Neuronal stem cell (in vitro differentiated cells): Measurements from ENCODE around the gene TOP3A.

Experiments
- DNase-seq: peaks from one replicate; pipeline ENCODE4 v3.0.0-alpha.2; 2013; ENCODE audit warnings: low spot score
- H2AFZ ChIP-seq: one replicate; pipeline ENCODE4 v1.6.1; 2013; ENCODE audit warnings: mild to moderate bottlenecking, low read length, inconsistent platforms
- H2AK5ac ChIP-seq: 2 replicates; pipeline ENCODE4 v1.6.1; 2013; ENCODE audit warnings: low read depth, mild to moderate bottlenecking, inconsistent platforms, low read length, moderate library complexity, mixed read lengths
- H2BK120ac ChIP-seq: 2 replicates; pipeline ENCODE4 v1.6.1; 2013; ENCODE audit warnings: low read depth, mild to moderate bottlenecking, inconsistent platforms, low read length, moderate library complexity, mixed read lengths
- H2BK12ac ChIP-seq: one replicate; pipeline ENCODE4 v1.6.1; 2013; ENCODE audit warnings: low read length, inconsistent platforms
- H2BK15ac ChIP-seq: 2 replicates; pipeline ENCODE4 v1.6.1; 2013; ENCODE audit warnings: mild to moderate bottlenecking, low read length, inconsistent platforms, mixed read lengths
- H2BK5ac ChIP-seq: one replicate; pipeline ENCODE4 v1.6.1; 2013; ENCODE audit warnings: inconsistent platforms, mild to moderate bottlenecking, low read length, moderate library complexity
- H3K14ac ChIP-seq: one replicate; pipeline ENCODE4 v1.6.1; 2013; ENCODE audit warnings: low read length, inconsistent platforms
- H3K18ac ChIP-seq: 2 replicates; pipeline ENCODE4 v1.6.1; 2013; ENCODE audit warnings: low read length, inconsistent platforms
- H3K23ac ChIP-seq: 2 replicates; pipeline ENCODE4 v1.6.1; 2013; ENCODE audit warnings: low read depth, mild to moderate bottlenecking, mixed read lengths, low read length, inconsistent platforms; ENCODE audit not compliant: poor library complexity
- H3K27ac ChIP-seq: replicated peaks from 3 replicates; pipeline ENCODE4 v1.5.1; 2013; ENCODE audit warnings: low read length, inconsistent platforms
- H3K27me3 ChIP-seq, 3 experiments: 2 replicates each; pipeline ENCODE4 v1.6.1; 2013; ENCODE audit warnings: low read length in 3 of 3, mild to moderate bottlenecking in 2 of 3, inconsistent platforms in 1 of 3, low read depth in 1 of 3, mixed read lengths in 1 of 3, moderate library complexity in 1 of 3; ENCODE audit not compliant: control insufficient read depth in 3 of 3, insufficient read depth in 3 of 3
- H3K36me3 ChIP-seq, 2 donors: replicated peaks in 1 of 2; 2 replicates each; pipeline ENCODE4 v1.6.1; 2013; ENCODE audit warnings: low read length in 2 of 2; ENCODE audit not compliant: control insufficient read depth in 2 of 2, insufficient read depth in 2 of 2
- H3K4ac ChIP-seq: 2 replicates; pipeline ENCODE4 v1.6.1; 2013; ENCODE audit warnings: inconsistent platforms, mild to moderate bottlenecking, low read length, moderate library complexity
- H3K4me1 ChIP-seq, 2 donors: 1 replicate in 1 of 2; 2 replicates in 1 of 2; pipeline ENCODE4 v1.6.1; 2013; ENCODE audit warnings: low read length in 2 of 2, low read depth in 1 of 2; ENCODE audit not compliant: control insufficient read depth in 2 of 2, insufficient read depth in 1 of 2
- H3K4me2 ChIP-seq: one replicate; pipeline ENCODE4 v1.6.1; 2013; ENCODE audit warnings: mild to moderate bottlenecking, low read length, inconsistent platforms; ENCODE audit not compliant: insufficient read depth, poor library complexity, severe bottlenecking
- H3K4me3 ChIP-seq, 2 donors: 2 replicates each; pipeline ENCODE4 v1.5.1; 2013; ENCODE audit warnings: low read length in 2 of 2, mild to moderate bottlenecking in 2 of 2, inconsistent platforms in 1 of 2, moderate library complexity in 1 of 2
- H3K79me1 ChIP-seq: one replicate; pipeline ENCODE4 v1.6.1; 2013; ENCODE audit warnings: low read depth, mild to moderate bottlenecking, inconsistent platforms, low read length, moderate library complexity
- H3K9ac ChIP-seq: one replicate; pipeline ENCODE4 v1.6.1; 2013; ENCODE audit warnings: mild to moderate bottlenecking, low read depth, low read length, inconsistent platforms; ENCODE audit not compliant: poor library complexity
- H3K9me3 ChIP-seq, 2 donors: replicated peaks in 1 of 2; 2 replicates each; pipeline versions ENCODE3 to v1.6.1; 2013; ENCODE audit warnings: low read length in 2 of 2, mild to moderate bottlenecking in 2 of 2, inconsistent platforms in 1 of 2, low read depth in 1 of 2, mixed read lengths in 1 of 2, moderate library complexity in 1 of 2; ENCODE audit not compliant: control insufficient read depth in 2 of 2, insufficient read depth in 1 of 2
- H4K8ac ChIP-seq: one replicate; pipeline ENCODE4 v1.6.1; 2013; ENCODE audit warnings: low read depth, mild to moderate bottlenecking, inconsistent platforms, low read length, moderate library complexity
- H4K91ac ChIP-seq: one replicate; pipeline ENCODE4 v1.6.1; 2013; ENCODE audit warnings: low read length, low read depth, mild to moderate bottlenecking, inconsistent platforms; ENCODE audit not compliant: poor library complexity
- WGBS, 2 donors: extraction: QIAGEN DNeasy Blood & Tissue Kit; methylation state at CpG; one replicate each; pipeline ENCODE4 v1.1.7; 2013; ENCODE audit warnings: missing lambda C conversion rate in 2 of 2, mixed read lengths in 1 of 2; ENCODE audit not compliant: insufficient read length in 2 of 2, insufficient replicate concordance in 1 of 2; ENCODE audit errors: extremely low coverage in 2 of 2; 5-methylcytosine and 5-hydroxymethylcytosine counted together

The TOP3A gene

DNA sequence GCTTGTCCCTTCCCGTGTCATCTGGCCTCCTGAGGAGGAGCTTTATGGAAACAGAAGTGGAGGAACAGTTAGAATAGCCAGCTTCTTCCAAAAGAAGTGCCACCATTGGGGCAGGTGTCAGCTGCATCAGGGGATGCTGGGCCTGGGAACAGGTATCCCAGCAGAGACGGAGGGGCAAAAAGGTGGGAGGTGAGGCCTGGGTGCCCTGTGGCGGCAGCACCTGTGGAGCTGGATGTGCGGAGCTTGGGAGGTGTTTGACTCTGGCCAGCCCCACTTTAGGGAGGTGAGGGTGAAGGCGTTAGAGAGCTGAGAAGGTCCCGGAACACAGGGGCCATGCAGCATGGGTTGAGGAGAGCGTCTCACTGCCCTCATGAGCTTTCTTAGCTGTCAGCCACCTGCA lies 5.5 kb upstream of the TOP3A start:
- H3K9me3 ChIP-seq: peaks cover 0 to 2% of the 10 kb centered on the region in 2 donors
- peaks cover 32 to 79% of the 10 kb centered on the region in 2 donors for H3K36me3 ChIP-seq
- no peak overlapping the region for H3K18ac ChIP-seq
- H4K91ac ChIP-seq: no peak overlapping the region
- H2AK5ac ChIP-seq: no peak overlapping the region
- H2BK5ac ChIP-seq: no peak overlapping the region
- H2BK12ac ChIP-seq: no peak overlapping the region
- no peak overlapping the region for H2BK15ac ChIP-seq
- no peak overlapping the region for H3K4ac ChIP-seq
- no peak overlapping the region for H2BK120ac ChIP-seq
- no peak overlapping the region for H3K23ac ChIP-seq
- H3K27ac ChIP-seq: no peak overlapping the region
- H3K4me2 ChIP-seq: no peak overlapping the region
- H3K79me1 ChIP-seq: peaks cover 7% of the 10 kb centered on the region
- H2AFZ ChIP-seq: no peak overlapping the region
- H3K9ac ChIP-seq: peak overlapping the region; percentile 46
- no peak overlapping the region for H3K14ac ChIP-seq
- H3K4me1 ChIP-seq: peaks cover 5 to 12% of the 10 kb centered on the region in 2 donors
- WGBS, 2 donors: no CpG with 5 or more reads among the region's 7 CpGs
- no peak for DNase-seq
- no peak overlapping the region for H4K8ac ChIP-seq
- H3K4me3 ChIP-seq: no peak overlapping the region
- no peaks in the 10 kb centered on the region for H3K27me3 ChIP-seq

- Histone ChIP-seq H3K23ac (no peak overlapping the region), H3K4me1 (peaks cover 5 to 12% of the 10 kb centered on the region in 2 donors), H2BK12ac (no peak overlapping the region), H4K8ac (no peak overlapping the region), H3K14ac (no peak overlapping the region), H3K36me3 (peaks cover 27 to 73% of the 10 kb centered on the region in 2 donors), H2BK5ac (no peak overlapping the region), H2AFZ (no peak overlapping the region), H4K91ac (no peak overlapping the region), H3K9ac (peak overlapping the region; percentile 36), H3K9me3 (peaks cover 0 to 1% of the 10 kb centered on the region in 2 donors), H2AK5ac (no peak overlapping the region), H3K4me2 (no peak overlapping the region), H3K79me1 (peaks cover 7% of the 10 kb centered on the region), H3K18ac (no peak overlapping the region), H3K4ac (no peak overlapping the region), H2BK15ac (no peak overlapping the region), H3K27ac (no peak overlapping the region), H3K27me3 (no peaks in the 10 kb centered on the region), H2BK120ac (no peak overlapping the region), H3K4me3 (no peak overlapping the region)
- no CpG with 5 or more reads among the region's 13 CpGs for WGBS, 2 donors
- DNase-seq: no peak
Observed at GRCh38 chr17:18319604-18320256, 4.9 kb upstream of the TOP3A start.

DNA sequence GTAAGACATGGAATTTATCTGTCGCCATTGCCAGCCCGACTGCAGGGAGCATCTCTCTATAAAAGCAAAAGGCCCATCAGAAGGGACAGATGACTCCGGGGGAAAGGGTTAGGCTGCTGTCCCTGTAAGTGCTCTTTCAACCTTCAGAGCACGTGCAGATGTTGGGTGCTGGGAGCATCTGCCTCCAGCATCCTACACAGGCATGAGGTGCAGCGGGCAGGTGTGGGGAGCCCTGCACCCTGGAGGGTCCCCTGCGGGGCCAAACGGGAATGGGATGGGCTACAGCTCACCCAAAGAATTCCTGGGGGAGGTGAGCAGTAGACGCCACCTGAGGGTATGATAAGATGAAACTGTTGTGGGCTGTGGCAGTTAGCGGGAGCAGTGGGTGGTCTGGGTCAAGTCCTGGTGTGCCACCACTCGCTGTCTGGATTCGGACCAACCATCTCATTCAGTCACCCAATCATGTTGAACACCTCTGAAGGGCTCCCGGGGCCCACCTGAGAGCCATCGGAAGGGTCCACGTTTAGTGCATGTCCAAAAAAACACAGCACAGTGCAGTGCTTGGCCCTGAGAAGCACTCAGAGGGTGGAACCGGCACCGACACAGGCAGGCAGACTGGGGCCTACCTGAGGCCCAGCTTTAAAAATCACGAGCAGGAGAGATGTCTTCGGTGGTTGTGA lies 4.1 kb upstream of the TOP3A start:
- H2AFZ ChIP-seq: no peak overlapping the region
- no peak overlapping the region for H3K4ac ChIP-seq
- H3K79me1 ChIP-seq: peaks cover 10% of the 10 kb centered on the region
- H3K4me3 ChIP-seq: no peak overlapping the region
- no peak overlapping the region for H2BK120ac ChIP-seq
- no peak overlapping the region for H4K91ac ChIP-seq
- no peaks in the 10 kb centered on the region for H3K27me3 ChIP-seq
- peaks cover 21 to 65% of the 10 kb centered on the region in 2 donors for H3K36me3 ChIP-seq
- no peak overlapping the region for H2BK12ac ChIP-seq
- no peak overlapping the region for H3K18ac ChIP-seq
- H3K4me2 ChIP-seq: no peak overlapping the region
- no peak overlapping the region for H3K27ac ChIP-seq
- H3K23ac ChIP-seq: peak overlapping the region; percentile 18
- H3K9me3 ChIP-seq: no peaks in the 10 kb centered on the region
- no peak for DNase-seq
- H4K8ac ChIP-seq: no peak overlapping the region
- no peak overlapping the region for H2BK15ac ChIP-seq
- H3K14ac ChIP-seq: no peak overlapping the region
- peaks cover 6 to 12% of the 10 kb centered on the region in 2 donors for H3K4me1 ChIP-seq
- WGBS, 2 donors: no CpG with 5 or more reads among the region's 18 CpGs
- H2BK5ac ChIP-seq: no peak overlapping the region
- H2AK5ac ChIP-seq: no peak overlapping the region
- H3K9ac ChIP-seq: no peak overlapping the region

DNA sequence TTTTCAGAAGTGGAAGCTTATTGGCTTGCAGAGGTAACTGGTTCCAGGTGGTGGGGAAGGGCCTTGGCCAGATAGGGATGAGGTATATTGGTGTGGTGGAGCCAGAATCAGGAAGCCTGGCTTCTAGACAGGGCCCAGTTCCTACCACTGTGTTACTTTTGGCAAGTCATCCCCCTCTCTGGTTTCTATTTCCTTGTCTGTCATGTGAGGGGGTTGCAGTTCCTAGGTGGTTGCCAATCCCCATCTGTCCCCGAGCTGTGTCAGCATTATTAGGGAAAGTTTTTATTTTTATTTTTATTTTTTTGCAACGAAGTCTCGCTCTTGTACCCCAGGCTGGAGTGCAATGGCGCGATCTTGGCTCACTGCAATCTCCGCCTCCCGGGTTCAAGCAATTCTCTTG lies 3.3 kb upstream of the TOP3A start:
- Histone ChIP-seq H3K14ac (no peak overlapping the region), H2BK5ac (no peak overlapping the region), H2AK5ac (no peak overlapping the region), H2BK120ac (no peak overlapping the region), H3K9me3 (no peaks in the 10 kb centered on the region), H4K91ac (no peak overlapping the region), H3K4ac (no peak overlapping the region), H3K27me3 (no peaks in the 10 kb centered on the region), H3K18ac (no peak overlapping the region), H2BK12ac (no peak overlapping the region), H2AFZ (no peak overlapping the region), H3K4me1 (peaks cover 11 to 18% of the 10 kb centered on the region in 2 donors), H3K27ac (no peak overlapping the region), H3K23ac (no peak overlapping the region), H3K4me2 (no peak overlapping the region), H2BK15ac (no peak overlapping the region), H3K36me3 (peaks cover 17 to 63% of the 10 kb centered on the region in 2 donors), H3K79me1 (peaks cover 10% of the 10 kb centered on the region), H3K4me3 (no peak overlapping the region), H4K8ac (no peak overlapping the region), H3K9ac (no peak overlapping the region)
- DNase-seq: no peak
- no CpG with 5 or more reads among the region's 7 CpGs for WGBS, 2 donors
